GM23248 (cell line): ENCODE measurements around the gene LORICRIN.

Experiments used
- EZH2 ChIP-seq: fragments of 200-600 bp; sonication (generic); IDR thresholded peaks from 2 replicates; pipeline ENCODE4 v1.6.1; 2018; ENCODE audit warnings: antibody characterized with exemption, mild to moderate bottlenecking; ENCODE audit not compliant: insufficient read depth, poor library complexity, severe bottlenecking
- EZH2phosphoT487 ChIP-seq: fragments of 200-600 bp; sonication (generic); IDR thresholded peaks from 2 replicates; pipeline ENCODE4 v1.6.1; 2018; ENCODE audit warnings: antibody characterized with exemption, moderate library complexity, mild to moderate bottlenecking, low read depth; ENCODE audit not compliant: insufficient read depth

DNA sequence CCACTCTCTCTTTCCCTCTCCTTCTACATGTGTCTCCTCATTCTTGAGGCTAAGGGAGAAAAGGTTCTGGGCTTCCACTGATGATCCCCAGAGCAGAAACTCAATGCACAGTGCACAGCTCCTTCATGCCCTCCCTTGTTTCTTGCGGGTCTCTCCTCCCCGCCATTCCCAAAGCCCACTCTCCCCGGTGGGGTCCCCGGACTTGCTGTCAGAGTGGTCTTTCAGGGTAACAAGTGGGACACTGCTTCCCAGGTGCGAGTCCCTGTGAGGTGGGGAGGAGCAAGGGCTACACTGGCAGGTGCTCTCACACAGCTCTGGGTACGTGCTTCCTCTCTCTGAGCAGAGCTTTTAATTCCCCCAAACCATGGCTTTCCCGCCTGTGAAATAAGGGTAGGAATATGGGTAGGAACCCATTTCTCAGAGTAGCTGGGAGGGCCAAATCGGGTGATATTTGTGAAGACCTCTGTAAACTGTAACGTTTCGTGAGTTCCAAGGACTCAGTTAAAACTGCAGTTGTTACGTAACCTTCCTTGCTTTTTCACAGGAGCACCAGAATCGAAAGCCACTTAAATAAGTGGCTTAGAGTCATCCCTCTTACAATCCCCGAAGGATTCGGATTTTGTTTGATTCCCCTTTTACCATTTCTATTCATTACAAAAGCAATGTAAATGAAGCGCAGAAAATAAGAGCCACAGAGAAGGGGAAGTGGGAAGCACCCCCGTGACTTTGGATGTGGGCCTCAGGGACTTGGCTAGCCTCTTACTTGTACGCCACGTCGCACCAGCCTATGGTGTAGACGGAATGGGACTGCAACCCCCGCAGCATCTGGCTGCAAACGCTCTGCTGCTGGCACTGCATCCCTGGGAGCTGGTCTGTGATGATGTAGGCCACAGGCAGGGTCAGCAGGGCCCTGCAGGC is 47.1 kb downstream of the LORICRIN start:
- TF ChIP-seq EZH2, result no peak
- no peak for TF ChIP-seq EZH2phosphoT487
